GM12801 (cell line): ENCODE data around the gene LRP1B.

Experiments
- TF ChIP-seq, protein P1 (sequence below): IDR thresholded peaks from one replicate; pipeline ENCODE4 v1.5.1; 2011; ENCODE audit warnings: control low read depth; ENCODE audit not compliant: insufficient read length; ENCODE audit errors: extremely low read depth

The LRP1B gene

DNA sequence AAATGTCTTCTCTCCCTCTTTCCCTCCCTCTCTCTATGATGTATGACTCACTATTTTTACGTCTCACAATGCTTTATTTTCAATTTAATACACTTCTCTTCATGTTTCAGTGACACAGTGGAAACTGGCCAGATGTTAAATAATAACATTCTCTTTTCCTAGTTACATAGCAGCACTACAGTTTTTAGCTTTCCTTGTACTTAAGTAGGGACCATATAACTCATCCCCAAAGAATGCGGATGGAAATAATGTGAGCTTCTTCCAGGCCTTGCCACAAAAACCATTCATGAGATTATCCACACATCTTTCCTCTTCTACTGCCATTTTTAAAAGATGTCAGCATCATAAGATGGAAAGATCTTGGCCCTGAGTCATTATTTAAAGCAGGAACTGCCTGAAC is 789.4 kb downstream of the LRP1B start:
- TF ChIP-seq, protein P1, sequence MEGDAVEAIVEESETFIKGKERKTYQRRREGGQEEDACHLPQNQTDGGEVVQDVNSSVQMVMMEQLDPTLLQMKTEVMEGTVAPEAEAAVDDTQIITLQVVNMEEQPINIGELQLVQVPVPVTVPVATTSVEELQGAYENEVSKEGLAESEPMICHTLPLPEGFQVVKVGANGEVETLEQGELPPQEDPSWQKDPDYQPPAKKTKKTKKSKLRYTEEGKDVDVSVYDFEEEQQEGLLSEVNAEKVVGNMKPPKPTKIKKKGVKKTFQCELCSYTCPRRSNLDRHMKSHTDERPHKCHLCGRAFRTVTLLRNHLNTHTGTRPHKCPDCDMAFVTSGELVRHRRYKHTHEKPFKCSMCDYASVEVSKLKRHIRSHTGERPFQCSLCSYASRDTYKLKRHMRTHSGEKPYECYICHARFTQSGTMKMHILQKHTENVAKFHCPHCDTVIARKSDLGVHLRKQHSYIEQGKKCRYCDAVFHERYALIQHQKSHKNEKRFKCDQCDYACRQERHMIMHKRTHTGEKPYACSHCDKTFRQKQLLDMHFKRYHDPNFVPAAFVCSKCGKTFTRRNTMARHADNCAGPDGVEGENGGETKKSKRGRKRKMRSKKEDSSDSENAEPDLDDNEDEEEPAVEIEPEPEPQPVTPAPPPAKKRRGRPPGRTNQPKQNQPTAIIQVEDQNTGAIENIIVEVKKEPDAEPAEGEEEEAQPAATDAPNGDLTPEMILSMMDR: no peak

DNA sequence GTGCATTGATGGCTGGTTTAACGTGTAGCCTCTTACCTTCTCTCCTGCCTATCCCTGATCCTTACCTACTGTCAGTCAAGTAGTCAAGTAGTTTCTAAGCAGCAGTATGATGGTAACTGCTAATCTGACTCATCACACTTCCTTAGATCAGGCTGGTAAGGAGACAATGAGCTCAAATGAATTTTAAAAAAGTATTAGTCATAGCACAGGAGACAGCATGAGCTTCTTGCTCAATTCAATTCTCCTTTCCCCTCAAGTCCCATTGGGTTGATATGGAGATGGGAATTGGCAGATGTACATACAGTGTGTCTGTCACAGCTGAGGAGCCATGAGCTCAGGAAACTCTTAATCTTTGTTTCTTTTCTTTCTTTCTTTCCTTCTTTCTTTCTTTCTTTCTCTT is 799.7 kb downstream of the LRP1B start:
- TF ChIP-seq, protein P1: no peak

DNA sequence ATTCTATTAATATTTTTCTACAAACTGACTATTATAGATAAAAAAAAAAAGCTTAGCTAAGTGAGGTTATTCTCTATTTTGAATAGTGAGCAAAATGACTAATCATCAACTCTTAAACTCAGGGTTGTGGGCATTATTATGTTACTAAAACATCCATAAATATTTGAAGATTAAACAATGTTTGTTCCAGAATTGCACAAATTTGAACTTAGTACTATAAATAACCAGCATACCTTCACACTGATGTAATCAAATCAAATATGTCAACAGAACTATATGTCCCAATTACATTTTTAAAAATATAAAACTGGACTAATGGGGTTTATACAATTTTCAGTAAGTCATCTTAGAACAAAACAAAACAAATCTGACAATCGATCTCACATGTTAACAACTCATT is 800.9 kb downstream of the LRP1B start:
- TF ChIP-seq, protein P1: no peak

DNA sequence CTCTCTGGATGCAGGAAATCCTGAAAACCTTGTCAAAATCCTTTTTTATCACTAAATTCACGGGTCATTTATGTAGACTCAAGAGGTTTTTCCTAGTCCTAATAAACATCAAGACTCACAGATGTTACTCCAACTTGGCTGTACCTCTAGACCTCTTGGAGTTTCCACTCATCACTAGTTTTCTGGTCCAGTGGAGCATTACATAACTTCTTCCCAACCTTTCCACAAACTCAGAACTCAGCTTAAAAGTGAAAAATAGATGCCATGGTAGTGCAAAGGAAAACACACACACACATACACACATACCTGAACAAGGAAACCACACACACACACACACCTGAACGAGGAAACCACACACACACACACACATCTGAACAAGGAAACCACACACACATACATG is 807.2 kb downstream of the LRP1B start:
- TF ChIP-seq, protein P1: no peak

DNA sequence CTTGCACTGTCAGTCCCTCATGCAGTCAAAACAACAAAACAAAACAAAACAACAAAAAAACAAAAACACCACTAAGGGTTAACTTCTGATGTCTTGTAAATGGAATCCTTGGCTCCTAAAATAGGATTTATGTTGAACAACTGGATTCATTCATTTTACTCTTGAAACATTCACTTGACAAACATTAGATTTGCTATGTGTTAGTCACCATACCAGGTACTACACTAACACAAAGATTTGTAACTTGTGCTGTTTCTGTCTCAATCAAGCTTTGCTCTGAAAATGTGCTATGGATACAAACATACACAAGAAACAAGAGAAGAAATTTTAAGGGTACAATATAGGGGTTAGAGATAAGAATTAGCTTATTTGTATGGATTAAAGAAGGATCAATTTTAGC is 812.8 kb downstream of the LRP1B start:
- TF ChIP-seq, protein P1: no peak

DNA sequence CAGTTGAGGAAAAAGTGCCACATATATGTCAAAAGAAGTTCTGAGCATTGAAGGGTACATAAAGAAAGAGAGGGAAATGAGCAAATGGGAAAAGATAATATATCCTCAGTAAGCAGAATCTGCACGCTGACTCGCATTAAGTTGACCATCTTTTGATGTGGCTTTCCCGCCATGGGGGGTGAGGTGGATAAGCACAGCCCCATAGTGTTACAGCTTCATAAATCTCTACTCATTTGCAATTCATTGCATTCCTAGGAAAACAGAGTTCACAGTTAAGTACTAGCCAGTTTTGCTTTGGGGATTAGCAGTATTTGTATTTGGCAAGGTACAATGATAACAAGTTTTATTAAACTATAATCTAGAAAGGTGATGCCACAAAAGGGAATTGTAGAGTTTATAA is 814.2 kb downstream of the LRP1B start:
- TF ChIP-seq, protein P1: no peak

DNA sequence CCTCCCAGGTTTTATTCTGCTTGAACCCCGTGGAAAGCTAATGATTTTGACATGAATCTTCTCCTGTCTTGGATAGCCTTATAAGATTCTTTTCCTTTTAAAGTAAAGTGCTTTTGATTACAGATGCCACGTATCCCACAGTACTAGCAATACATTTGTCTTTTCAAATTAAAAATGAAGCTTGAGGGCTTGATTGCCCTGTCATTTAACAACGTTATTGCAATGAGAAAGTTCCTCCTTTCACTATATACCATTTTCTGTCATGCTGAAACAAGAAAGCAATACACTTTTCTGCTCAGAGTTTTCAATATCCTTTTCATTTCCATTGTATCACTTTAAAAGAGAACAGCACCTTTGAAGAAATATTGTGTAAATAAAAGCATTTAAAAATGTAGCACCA is 814.7 kb downstream of the LRP1B start:
- TF ChIP-seq, protein P1: no peak

DNA sequence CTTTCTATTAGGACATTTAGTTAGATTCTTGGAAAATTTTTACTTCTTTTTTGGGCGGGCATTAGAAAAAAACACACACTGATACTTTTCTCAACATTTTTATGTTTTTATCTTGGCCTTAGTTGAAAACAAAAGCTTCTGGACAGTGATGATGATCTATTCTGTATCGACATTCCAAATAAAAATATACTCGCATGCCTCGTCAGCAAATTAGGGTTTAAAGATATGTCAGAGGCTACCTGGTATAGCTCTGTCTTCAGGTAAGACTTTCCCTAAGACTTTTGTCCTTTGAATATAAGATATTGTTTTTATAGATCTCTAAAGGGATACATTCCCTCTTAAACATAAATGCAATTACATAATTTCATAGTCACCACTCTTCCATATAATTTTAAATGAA is 816.8 kb downstream of the LRP1B start:
- TF ChIP-seq, protein P1: no peak
